CD4-positive, alpha-beta T cell treated with Interleukin-4 for 1 hour (primary cell): ENCODE results near the gene EVA1A.

Experiments
- DNase-seq, 2 donors: peaks; one replicate each; pipeline ENCODE4 v3.0.0-alpha.2; 2020 to 2022

EVA1A gene

DNA sequence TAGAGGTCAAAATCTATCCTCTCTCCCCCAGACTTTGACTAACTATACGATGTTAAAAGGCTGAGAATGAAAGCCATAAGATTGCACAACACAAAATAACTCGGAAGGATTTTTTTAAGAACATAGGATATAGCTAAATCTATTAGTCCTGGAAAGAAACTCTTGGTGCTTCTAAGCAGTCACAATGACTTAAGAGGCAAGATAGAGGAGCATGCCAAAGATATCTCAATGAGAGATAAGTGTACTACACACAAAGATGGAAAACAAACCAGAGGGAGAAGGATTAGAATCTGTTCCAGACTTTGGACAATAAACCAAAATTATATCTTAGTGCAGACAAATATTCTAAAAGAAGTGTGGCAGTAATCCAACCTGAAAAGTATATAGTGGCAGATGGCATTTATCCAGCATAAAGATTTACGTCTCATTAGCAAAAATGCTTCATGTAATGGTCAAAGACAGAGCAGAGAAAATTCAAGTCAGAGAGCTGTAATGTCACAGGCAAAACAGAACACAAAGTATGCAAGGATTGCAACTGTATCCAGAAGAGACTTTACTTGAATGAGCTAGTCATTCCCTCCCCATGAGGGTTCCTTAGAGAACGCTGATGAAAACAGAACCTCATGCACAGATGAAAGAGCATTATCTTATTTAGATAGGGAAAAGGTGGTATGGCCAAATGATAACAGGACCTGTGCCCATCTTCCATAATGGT, 28.8 kb upstream of the EVA1A start:
- DNase-seq: no peak

DNA sequence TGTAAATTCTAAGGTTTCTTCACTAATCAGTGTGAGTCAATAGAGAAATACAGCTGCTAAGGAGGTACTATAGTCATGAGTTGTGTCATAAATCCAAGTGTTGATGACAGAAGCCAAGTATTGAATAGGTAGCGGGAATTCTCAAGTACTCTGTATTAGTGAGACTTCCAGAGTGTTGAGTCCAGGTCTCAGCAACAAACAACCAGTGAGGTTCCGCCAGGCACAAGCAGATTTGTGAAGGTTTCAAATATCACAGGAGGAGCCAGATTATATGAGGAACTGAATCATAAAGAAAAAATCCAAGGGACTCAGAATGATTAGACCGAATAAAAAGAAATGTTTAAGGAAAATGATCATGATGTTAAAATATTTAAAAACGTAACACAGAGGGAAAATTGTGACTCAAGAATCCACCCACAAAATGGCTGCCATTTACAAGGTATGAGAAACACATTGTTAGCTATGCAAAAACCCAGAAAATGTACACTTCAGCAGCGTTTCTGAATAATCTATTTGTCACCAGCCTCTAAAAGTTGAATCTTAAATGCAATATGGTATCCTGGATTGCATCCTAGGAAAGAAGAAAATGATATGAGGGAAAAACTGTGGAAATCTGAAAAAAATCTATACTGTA, 27.3 kb upstream of the EVA1A start:
- no peak for DNase-seq

DNA sequence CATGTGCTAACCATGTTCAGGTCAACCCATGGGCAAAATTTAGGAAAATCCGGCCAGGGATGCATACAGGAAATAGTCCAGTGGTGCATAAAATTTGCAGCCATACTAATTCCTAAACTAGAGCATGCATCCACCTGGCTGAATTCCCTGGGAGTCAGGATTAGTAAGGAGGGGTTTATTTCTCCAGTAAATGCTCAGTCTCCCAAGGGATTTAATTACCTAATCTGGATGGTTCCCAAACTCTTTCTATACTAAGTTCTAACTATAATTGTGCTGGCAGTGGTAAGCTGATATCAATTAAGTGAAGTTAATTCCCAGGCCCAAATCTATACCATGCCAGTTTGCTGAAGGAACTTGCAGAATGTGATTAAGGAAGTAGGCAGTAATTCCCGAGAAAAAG, 26.2 kb upstream of the EVA1A start:
- no peak for DNase-seq

DNA sequence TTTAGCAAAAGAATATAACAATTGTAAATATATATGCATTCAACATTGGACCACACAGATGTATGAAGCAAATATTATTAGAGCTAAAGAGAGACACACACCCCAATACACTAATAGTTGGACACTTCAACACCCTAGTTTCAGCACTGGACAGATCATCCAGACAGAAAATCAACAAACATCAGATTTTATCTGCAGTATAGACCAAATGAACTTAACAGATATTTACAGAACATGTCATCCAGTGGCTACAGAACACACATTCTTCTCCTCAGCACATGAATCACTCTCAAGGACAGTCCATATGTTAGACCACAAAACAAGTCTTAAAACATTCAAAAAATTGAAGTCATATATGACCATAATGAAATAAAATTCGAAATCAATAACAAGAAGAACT, 22.1 kb upstream of the EVA1A start:
- no peak for DNase-seq

DNA sequence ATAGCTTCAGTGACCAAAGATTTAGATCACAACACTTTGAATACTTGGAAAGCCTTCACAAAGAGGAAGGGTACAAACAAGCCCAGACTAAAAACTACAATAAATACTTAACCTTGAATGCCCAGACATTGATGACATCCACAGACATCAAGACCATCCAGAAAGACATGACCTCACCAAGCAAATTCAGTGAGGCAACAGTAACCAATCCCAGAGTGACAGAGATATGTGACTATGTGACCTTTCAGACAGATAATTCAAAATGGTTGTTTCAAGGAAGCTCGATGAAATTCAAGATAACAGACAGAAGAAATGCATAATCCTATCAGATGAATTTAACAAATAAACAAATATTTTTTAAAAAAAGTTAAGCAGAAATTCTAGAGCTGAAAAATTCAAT, 19.9 kb upstream of the EVA1A start:
- no peak for DNase-seq

DNA sequence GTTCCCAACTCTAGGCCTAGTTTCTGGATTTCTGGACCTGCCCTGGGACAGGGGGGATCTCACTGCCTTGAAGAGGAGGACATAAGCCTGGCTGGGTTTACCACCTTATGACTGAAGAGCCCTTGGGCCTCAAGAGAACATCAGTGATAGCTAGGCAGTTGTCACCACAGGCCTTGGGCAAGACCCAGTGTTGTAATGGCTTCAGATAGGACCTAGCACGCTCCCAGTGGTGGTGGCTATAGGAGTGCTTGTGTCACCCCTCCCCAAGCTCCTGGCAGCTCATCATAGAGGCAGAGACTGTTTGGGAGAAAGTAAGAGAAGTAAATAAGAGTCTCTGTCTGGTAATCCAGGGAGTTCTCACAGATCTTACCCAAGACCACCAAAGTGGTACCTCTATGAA, 19.4 kb upstream of the EVA1A start:
- DNase-seq: no peak

DNA sequence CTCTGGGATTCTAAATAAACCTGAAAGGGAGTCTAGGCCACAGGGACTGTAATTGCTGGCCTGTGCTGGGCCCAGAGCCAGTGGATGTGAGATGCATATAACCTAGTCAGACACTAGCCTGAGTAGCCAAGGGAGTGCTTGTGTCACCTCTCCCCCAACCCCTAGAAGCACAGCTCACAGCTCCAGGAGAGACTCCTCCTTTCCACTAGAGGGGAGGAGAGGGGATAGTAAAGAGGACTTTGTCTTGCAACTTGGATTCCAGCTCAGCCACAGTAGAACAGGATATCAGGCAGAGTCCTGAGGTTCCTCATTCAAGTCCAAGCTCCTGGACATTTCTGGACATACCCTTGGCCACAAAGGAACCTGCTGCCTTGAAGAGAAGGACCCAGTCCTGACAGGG, 18.4 kb upstream of the EVA1A start:
- no peak for DNase-seq

DNA sequence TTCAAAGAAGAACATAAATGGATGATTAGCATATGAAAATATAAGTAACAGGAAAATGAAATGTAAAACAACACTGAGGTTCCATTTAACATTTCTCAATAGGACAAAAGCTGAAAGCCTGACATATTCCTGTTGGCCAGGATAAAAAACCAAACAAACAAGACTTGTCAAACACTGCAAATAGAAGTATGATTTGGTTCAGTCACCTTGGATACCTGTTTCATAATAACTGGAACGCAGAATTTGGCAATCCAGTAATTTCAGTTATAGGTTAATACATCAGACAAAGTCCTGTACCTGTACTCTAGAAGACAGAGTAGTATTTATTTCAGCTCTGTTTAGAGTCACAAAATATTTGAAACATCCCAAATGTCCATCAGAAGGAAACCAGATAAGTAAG, 16.5 kb upstream of the EVA1A start:
- no peak for DNase-seq

DNA sequence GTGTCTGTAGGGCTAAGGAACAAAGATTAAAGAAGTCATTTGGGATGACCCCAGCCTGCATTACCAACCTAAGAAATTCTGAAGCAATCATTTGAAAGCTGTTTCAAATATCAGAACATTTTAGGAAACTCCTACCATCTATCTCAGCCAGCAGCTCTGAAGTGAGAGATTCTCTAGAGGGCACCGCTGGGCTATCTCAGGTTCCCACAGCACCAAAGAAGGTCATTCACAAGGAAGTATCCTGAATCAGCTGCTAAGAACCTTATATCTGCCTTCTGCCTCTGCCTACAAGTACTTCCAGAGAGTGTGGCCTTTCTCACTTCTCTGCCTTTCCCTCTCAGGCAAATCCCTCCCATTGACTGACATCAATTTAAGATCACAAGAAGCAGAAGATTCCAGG, 13.4 kb upstream of the EVA1A start:
- DNase-seq: no peak

DNA sequence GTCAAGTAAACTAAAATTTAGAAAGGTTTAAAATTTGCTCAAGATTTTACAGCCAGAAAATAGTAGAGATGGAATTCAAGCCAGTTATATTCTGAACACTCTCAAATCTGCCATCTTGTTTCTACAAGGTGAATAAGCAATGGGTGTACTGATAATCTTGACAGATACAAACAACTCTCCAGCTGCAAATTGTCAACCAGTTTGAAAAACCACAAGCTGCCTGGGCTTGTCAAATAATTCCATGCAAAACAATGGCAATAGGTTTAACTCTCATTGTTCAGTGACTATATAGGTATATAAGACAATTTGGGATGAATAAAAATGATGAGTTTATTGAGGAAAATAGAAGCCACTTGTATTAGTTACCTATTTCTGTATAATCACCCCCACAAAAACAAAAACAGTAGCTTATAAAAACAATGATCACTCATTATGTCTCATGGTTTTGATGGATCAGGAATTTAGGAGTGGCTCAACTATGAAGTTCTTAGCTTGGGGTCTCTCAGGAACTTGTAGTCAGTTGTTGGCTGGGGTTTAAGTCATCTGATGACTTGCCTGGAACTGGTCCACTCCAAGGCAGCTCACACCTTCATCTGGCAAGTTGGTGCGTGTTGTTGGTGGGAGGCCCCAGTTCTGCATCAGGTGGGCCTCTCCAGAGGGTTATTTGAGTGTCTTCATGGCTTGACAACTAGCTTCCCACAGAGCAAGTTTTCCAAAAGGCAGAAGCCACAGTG, 12.6 kb upstream of the EVA1A start:
- DNase-seq: no peak

DNA sequence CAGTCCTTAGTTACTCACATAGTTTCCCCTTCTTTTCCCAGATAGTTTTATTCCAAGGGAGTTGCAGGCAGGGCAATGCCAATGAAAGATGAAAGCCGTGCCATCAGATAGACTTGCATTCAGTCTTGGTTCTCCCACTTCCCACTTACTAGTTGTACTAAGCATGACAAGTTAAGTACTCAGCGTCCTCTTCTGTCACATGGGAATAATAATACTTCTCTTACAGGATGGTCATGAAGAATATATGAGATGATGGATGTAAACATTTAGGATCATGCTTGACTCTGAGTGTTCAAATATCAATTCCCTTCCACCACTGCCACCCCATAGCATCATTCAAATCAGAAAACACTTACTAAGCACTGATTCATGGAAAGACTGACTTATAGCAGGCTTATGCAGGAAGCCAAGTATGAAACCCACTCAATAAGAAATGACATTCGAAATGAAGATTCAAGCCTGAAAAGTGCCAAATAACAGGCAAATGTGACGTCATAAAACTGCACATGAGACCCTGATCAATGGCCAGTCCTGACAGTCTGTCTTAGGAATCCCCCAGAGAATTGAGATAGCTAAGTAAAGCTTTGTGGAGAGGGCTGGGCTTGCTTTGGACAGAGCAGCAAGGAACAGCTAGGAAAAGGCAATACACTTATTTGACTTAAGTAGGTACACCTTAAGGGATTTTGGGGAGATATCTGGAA, 11.1 kb upstream of the EVA1A start:
- DNase-seq: no peak

DNA sequence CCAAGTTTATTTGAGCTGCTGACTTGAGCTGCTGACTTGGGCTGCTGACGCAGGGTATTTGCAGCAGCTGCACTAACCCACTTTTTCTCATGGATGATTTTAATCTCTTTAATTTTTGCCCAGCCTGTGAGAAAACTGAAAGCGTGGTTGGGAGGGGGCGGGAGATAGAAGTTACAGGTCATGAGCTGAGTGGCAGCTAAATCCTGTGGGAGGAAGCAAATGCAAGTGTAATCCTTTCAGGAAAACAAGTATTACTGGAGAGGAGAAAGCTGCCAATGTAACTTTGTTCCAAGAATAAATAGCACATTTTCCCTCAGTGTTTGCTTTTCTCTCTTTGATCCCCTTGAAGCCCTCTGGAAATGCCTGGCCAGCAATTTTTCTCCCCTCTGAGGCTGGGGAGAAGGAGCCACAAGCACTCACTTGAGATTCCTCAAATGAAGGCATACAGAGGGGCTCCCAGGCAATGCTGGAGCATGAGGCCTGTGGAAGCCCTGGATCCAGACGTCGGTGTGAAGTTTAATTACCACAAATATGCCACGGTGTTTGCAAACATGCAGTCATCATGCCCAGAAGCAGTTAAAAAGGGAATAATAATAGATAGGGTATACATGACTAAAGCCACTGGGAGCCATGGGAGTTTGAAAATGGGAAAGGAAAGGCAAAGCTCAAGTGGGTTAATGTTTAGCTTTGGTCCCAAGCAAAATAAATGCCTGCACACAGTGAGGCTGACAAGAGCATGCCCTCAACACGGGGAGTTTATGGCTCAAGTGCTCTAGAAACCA, 10.4 kb upstream of the EVA1A start:
- DNase-seq: no peak

DNA sequence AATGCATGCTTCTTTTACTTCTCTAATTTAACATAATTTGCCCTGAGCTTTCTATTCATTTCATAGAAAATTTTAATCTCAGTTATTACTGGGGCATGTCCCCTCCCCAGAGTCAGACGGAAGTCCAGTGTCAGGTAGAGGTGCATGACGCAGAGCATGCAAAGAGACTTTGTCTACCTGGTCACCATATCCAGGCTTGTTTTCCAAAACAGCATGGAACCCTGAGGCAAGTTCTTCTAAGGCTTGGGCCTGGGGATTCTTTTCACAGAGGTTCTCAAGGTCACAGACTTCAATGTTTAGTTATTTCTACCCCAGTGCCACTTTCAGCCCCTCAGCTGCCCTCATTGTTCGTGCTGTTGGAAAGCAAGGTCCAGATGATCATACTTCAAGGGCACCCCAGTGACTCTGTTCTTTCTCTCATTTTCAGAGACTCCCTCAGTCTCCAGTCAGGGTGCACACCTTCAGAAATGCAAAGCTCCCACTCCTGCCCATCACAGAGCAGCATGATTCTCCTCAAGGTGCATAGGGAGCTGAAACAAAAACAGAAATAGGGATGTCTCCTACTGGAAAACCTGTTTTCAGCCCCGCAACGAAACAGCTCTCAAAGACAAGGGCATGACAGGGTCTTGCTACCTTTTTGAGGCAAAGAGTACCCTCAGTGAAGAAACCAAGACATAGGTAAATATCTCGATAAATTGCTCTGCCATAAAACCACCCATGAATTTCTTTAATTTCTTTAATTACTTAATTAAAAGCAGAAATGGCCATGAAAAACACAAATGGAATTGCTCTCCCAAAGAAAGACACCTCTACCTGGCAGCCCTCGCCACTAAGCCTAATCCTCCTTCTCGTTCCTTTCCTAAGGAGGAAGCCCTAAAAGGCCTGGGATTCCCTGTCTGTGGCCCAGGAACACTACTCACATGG, 9.5 kb upstream of the EVA1A start:
- no peak for DNase-seq

DNA sequence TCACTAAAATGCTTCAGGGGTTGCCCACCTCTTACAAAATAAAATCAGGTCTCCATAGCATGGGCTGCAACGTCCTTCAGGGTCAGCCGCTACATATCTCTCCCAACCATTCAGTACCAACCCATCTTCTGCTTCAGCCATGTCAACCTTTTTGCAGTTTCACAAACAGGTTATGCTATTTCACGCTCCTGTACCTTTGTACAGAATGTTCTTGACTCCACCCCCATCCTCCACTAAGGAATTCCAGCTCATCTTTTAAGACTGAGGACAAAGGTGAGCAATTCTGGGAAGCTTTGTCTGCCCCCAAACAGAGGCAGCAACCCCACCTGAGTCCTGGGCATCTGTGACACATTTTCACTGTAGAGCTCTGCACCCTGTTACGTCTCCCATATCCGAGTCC, 8.8 kb upstream of the EVA1A start:
- no peak for DNase-seq

DNA sequence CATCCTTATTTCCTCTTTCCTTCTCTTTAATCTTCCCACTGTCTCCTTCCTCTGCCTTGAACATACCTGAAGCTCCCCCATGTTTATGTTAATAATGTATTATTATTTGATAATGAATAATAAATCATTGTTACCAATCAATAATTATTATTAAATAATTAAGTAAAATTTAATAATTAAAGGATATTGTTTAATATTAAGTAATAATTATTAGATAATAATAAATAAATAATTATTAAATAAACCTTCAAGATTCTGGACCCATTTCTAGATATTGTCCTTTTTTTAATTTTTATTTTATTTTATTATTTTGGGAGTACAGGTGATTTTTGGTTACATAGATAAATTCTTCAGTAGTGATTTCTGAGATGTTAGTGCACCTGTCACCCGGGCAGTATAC, 7.4 kb upstream of the EVA1A start:
- DNase-seq: no peak

DNA sequence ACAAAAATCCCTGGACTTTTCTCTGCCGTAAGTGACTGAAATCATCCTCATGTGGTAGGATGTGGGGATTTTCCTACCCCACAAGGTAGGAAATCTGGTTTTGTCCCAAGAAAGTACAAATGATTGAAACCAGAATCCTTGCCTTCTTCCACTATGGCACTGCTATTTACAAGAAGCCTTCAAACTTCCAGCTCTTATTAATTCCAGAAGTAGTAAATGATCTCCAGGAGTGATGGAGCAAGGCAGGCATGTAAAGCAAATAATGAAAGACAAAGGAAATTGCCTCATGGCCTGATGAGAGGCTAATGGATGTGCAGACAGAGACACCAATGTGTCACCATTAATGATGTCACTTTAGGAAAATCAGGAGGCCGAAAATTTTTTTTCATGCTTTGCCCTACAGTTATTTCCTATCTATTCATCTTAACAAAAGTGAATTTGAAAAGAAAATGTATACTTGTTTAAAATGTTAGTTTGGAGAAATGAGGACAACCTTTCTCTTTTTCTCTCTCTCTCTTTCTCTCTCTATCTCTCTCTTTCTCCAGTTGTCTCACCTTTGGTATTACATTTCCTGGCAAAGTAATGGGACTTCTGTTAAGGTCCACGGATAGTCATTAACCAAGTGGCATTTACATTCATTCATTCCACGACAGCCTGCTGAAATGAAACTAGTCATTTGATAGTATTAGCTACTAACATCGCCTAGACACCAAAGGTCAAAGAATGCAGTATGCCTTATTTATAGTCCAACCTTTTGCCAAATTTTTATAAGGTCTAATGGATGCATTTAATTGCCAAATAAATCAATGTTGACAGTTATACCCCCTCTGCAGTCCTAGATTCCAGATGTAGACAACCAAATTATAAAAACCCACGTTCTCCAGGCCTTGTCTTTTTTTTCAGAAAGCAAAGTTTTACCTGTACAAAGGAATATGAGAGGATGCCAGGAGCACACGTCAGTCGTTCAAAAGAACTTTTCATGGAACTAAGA, 5.0 kb upstream of the EVA1A start:
- DNase-seq: no peak

DNA sequence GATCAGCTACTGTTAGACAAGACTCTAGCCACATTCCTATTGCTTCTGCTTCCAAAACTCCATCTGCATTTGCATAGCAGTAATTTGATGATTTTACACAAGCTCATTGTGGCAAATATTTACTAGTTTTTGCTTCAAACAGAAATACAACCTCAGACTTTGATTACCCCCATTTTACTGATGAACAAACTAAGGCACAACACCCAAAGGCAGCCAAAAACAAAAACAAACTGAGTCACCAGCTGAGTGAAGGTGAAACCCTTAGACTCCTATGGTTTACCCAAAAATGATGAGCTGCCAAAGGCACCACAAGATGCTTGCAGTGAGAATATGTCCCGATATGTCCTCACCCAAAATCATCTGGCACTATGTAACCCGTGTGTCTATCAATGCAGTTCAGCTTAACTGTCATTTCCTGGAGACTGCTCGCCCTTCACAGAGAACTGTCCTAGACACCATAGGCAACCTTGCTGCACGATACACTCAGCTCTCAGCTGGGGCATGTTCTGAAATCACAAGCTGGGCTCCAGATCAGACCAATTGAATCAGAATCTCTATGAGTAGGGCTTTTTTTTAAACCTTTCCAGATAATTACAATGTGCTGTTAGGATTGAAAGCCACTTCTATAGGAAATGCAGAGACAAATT, 4.1 kb upstream of the EVA1A start:
- no peak for DNase-seq

DNA sequence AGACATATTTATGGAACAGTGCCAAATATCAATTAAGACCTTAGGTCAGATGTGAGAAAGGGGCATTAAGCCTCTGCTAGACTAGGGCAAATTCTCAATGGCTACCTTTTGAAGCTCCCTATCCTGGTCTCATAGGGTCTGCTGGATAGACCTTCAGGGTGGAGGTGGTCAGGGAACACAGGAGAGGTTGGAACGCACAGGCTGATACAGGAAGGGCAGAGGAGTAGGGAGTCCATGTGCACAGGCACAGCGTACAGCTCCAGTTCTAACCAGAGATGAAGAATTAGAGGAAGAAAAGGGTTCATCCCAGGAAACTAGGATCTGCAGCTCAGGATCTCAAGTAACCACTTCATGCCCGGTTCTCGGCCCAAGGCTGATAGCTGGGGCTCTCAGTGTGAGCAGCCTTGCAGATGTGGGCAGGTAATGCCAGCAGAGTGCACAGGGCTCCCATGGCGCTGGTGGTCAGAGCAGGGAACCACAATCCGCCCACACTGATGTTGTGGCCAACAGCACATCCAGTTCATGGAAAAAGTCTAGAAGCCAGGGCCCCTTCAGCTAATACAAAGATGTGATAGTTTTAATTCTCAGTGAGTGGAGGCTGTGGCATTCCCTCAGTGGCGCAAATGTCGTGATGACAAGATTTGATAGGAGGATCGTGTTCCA, 3.4 kb upstream of the EVA1A start:
- DNase-seq: no peak

DNA sequence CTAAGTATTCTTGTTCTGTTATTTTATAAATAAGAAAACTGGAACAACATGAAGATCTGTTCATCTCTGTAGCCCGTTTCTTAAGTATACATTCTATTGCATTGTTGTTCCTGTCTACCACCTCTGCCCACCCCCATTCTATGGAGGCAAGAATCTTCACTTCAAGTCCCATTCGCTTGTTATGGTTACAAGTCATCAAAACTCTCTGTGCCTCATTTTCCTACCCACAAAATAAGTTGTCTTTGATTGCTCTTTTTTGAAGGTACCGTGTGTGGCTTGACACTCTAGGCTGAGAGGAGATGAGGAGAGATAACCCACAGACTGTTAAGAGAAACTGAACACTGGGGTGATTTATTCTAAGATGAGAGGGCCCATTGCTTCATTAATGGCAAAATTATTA, 2.9 kb upstream of the EVA1A start:
- no peak for DNase-seq

DNA sequence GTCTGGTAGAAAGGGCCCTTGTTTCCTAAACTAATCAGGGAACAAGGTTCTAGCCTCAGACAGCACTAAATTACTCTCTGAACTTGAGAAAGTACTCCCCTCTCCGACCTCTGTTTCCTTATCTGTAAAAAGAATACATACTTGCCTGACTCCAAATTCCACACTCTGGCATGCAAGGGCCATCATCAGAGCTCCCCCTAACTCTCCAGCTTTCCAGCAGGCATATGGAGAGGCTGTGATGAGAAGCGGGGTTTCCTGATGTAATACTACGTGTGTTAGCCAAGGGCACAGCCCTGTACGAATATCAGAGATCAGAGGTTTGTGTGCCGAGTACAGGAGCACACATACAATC, 1.8 kb upstream of the EVA1A start:
- no peak for DNase-seq
